K562 (cell line): ENCODE data around the gene TBC1D16. TPM values are rescaled to one million over a fixed set of nuclear protein-coding genes. Genes with fewer than 3 reads are reported as not detected.

Source experiments
- ATAC-seq: fragments of 200-7000 bp; cut with Tn5 transposase; 3 replicates; pipeline ENCODE4 v1.9.1; 2020; ENCODE audit warnings: moderate library complexity
- BruUV-seq: library from RNA; stranded (reverse); fragments of 400-500 nt; replicated peaks from 2 replicates; lab custom pipeline; 2021; lab: Mats Ljungman, UMichigan
- CTCF ChIA-PET: fragments of 300-600 bp; formaldehyde crosslinking; extraction: SDS; loops from one replicate; lab custom pipeline; 2021; ENCODE audit warnings: low intra/inter-chr PET ratio; lab: Yijun Ruan, JAX
- POLR2A ChIA-PET: fragments of 300-600, 350-650 bp; sonication (Branson Sonifier 250); formaldehyde crosslinking; extraction: SDS; loops from one replicate; lab custom pipeline; 2021; ENCODE audit warnings: antibody characterized with exemption, inconsistent platforms; lab: Yijun Ruan, JAX
- DNase-seq, 4 experiments: peaks; one replicate each; pipeline versions ENCODE4 v3.0.0 to v3.0.0-alpha.2; 2011 to 2018; ENCODE audit warnings: low spot score in 3 of 4, mixed read lengths in 3 of 4; ENCODE audit errors: extremely low read depth in 1 of 4
- FAIRE-seq: peaks from 2 replicates; lab custom pipeline; 2011; peaks lifted over from hg19 to GRCh38; lab: Jason Lieb, UNC
- H2AFZ ChIP-seq: 2 replicates; pipeline ENCODE4 v1.6.0; 2011; ENCODE audit warnings: low read depth, low read length, control low read depth, inconsistent platforms
- H3K27ac ChIP-seq: fragments of 200-600 bp; 3 replicates; pipeline ENCODE4 v1.8.0; 2011; ENCODE audit warnings: low read depth, mild to moderate bottlenecking, control low read depth, inconsistent platforms, low read length, moderate library complexity, mixed read lengths; ENCODE audit errors: extremely low read depth
- H3K27me3 ChIP-seq, 2 experiments: fragments of 300-600 bp in 1 of 2; 2 replicates in 1 of 2; 3 replicates in 1 of 2; pipeline versions ENCODE4 v1.6.0 to v1.8.0; 2011; ENCODE audit warnings: inconsistent platforms in 2 of 2, low read length in 2 of 2, mild to moderate bottlenecking in 1 of 2, mixed read lengths in 1 of 2, moderate library complexity in 1 of 2; ENCODE audit not compliant: control insufficient read depth in 2 of 2, insufficient read depth in 2 of 2
- H3K36me3 ChIP-seq: fragments of 300-600 bp; 3 replicates; pipeline ENCODE4 v1.8.0; 2011; ENCODE audit warnings: mild to moderate bottlenecking, low read length, inconsistent platforms; ENCODE audit not compliant: control insufficient read depth, insufficient read depth
- H3K4me1 ChIP-seq, 2 experiments: fragments of 200-600 bp in 1 of 2; replicated peaks in 1 of 2; 2 replicates in 1 of 2; 3 replicates in 1 of 2; pipeline versions ENCODE4 v1.5.1 to v1.8.0; 2011; ENCODE audit warnings: inconsistent platforms in 2 of 2, low read length in 2 of 2, mild to moderate bottlenecking in 1 of 2, mixed read lengths in 1 of 2, moderate library complexity in 1 of 2; ENCODE audit not compliant: control insufficient read depth in 2 of 2, insufficient read depth in 2 of 2
- H3K4me2 ChIP-seq: 2 replicates; pipeline ENCODE4 v1.6.1; 2011; ENCODE audit warnings: low read length, control low read depth, inconsistent platforms, mixed read lengths; ENCODE audit not compliant: insufficient read depth
- H3K4me3 ChIP-seq: fragments of 200-600 bp; sonication (generic), shearing (Covaris generic); 2 replicates; pipeline ENCODE4 v1.5.1; 2016; ENCODE audit warnings: control low read depth, inconsistent platforms
- H3K79me2 ChIP-seq: fragments of 200-600 bp; 3 replicates; pipeline ENCODE4 v1.8.0; 2011; ENCODE audit warnings: low read length, inconsistent platforms; ENCODE audit not compliant: control insufficient read depth, insufficient read depth
- H3K9ac ChIP-seq, 2 experiments: 2 replicates each; pipeline versions ENCODE4 v1.6.0 to v1.6.1; 2011; ENCODE audit warnings: low read depth in 2 of 2, low read length in 2 of 2, control low read depth in 1 of 2, inconsistent platforms in 1 of 2, mild to moderate bottlenecking in 1 of 2, mixed read lengths in 1 of 2; ENCODE audit not compliant: insufficient read depth in 1 of 2
- H3K9me1 ChIP-seq: one replicate; pipeline ENCODE4 v1.6.0; 2011; ENCODE audit warnings: inconsistent platforms, mild to moderate bottlenecking, low read length, moderate library complexity; ENCODE audit not compliant: control insufficient read depth, insufficient read depth
- H3K9me3 ChIP-seq: replicated peaks from 2 replicates; pipeline ENCODE4 v1.5.1; 2011; ENCODE audit warnings: low read depth, low read length, inconsistent platforms; ENCODE audit not compliant: control insufficient read depth, insufficient read depth
- H4K20me1 ChIP-seq: replicated peaks from 2 replicates; pipeline ENCODE4 v1.6.1; 2011; ENCODE audit warnings: low read length, inconsistent platforms, mixed read lengths; ENCODE audit not compliant: control insufficient read depth, insufficient read depth
- CC2D1A ChIP-seq: fragments of 450-650 bp; IDR thresholded peaks from 2 replicates; pipeline ENCODE4 v1.6.1; 2017; ENCODE audit warnings: mild to moderate bottlenecking
- ELF2 ChIP-seq: fragments of 250-450 bp; sonication (Bioruptor Pico); IDR thresholded peaks from 2 replicates; pipeline ENCODE4 v1.5.0; 2021; ENCODE audit warnings: mild to moderate bottlenecking
- FOXA1 ChIP-seq: fragments of 450-650 bp; IDR thresholded peaks from 2 replicates; pipeline ENCODE4 v1.6.1; 2016; ENCODE audit warnings: mild to moderate bottlenecking, borderline replicate concordance
- SMARCA4 ChIP-seq: fragments of 450-650 bp; IDR thresholded peaks from 2 replicates; pipeline ENCODE4 v1.6.1; 2016
- ZBTB49 ChIP-seq: sonication (generic); formaldehyde crosslinking; IDR thresholded peaks from 2 replicates; pipeline ENCODE4 v1.8.0; 2022; ENCODE audit warnings: missing genetic modification reagents, mild to moderate bottlenecking, borderline replicate concordance
- ZBTB9 ChIP-seq: fragments of 450-650 bp; formaldehyde crosslinking; IDR thresholded peaks from 2 replicates; pipeline ENCODE4 v1.4.0; 2020; ENCODE audit warnings: mild to moderate bottlenecking, moderate library complexity
- ZZZ3 ChIP-seq: fragments of 450-650 bp; IDR thresholded peaks from 2 replicates; pipeline ENCODE4 v1.6.1; 2016; ENCODE audit warnings: antibody characterized with exemption, mild to moderate bottlenecking, moderate library complexity
- WGBS: fragments of 100-300 bp; shearing (Covaris generic); methylation state at CpG from one replicate; pipeline ENCODE4 v1.1.6; 2016; ENCODE audit warnings: low coverage, mixed read lengths; ENCODE audit not compliant: insufficient coverage; ENCODE audit errors: missing lambda C conversion rate; 5-methylcytosine and 5-hydroxymethylcytosine counted together
- in situ Hi-C: fragments of 300-500 bp; cut with MboI; formaldehyde crosslinking; loops from 4 replicates; pipeline ENCODE4 v1.15.0; 2018; ENCODE audit warnings: inconsistent platforms, mixed read lengths
- intact Hi-C: fragments of 100-400 bp; cut with micrococcal nuclease; formaldehyde crosslinking; loops from 2 replicates; pipeline ENCODE4 v1.14.2; 2022
- polyA plus RNA-seq, 8 experiments: library from polyadenylated mRNA; depleted of rRNA in 4 of 8; stranded (reverse) in 5 of 8; unstranded in 3 of 8; fragments of >200 nt; fragmentation: Nextera tagmentation in 2 of 8; fragmentation: Illumina TruSeq in 1 of 8; extraction: Ambion mirVana in 2 of 8; extraction: Trizol in 1 of 8; gene quantifications; 2 replicates each; pipeline versions ENCODE4 v1.2.1 to v1.2.3, GENCODE V29; 2011 to 2014; ENCODE audit warnings: inconsistent platforms in 1 of 8, missing spikeins in 1 of 8
- total RNA-seq, 7 experiments: library from RNA; depleted of rRNA in 6 of 7; stranded (reverse); fragments of >200 nt in 6 of 7; fragmentation: Illumina TruSeq in 2 of 7; extraction: Trizol in 2 of 7; gene quantifications; 2 replicates each; pipeline versions ENCODE4 v1.2.1 to v1.2.3, GENCODE V29; 2011 to 2021; ENCODE audit warnings: low replicate concordance in 1 of 7

Gene TBC1D16
- total and polyA plus RNA-seq, 9 of the 15 experiments (the other 6 are each of a cell fraction or from before 2014, with no cell fraction given) = 0.01 to 0.20 (median 0.03) TPM; not detected in 1

GRCh38 chr17:79917902-79918484 lies 117.7 kb downstream of the TBC1D16 start:
- TF ChIP-seq FOXA1 (no peak), ZBTB49 (CRISPR knock-in tag) (no peak), ZBTB9 (CRISPR knock-in tag) (no peak), ELF2 (CRISPR knock-in tag) (no peak), SMARCA4 (no peak), CC2D1A (no peak), ZZZ3 (no peak)
- CTCF ChIA-PET = no interaction called here
- 21% methylated on average over 13 of the region's 14 CpGs for WGBS

More at GRCh38 chr17:79917902-79918484, 117.7 kb downstream of the TBC1D16 start:
- Histone ChIP-seq H4K20me1 (peaks cover 12% of the 10 kb centered on the region; the same call in 1 of the 2 replicates), H3K27ac (no peak overlapping the region), H2AFZ (no peak overlapping the region), H3K9me3 (no peaks in the 10 kb centered on the region), H3K9ac (no peak overlapping the region), H3K79me2 (no peaks in the 10 kb centered on the region), H3K36me3 (no peaks in the 10 kb centered on the region), H3K9me1 (no peaks in the 10 kb centered on the region), H3K4me1 (peaks cover 0 to 32% of the 10 kb centered on the region in 2 experiments; a peak in 2 of 5 replicates), H3K4me3 (no peak overlapping the region), H3K4me2 (no peak overlapping the region), H3K27me3 (peaks cover 5 to 66% of the 10 kb centered on the region in 2 experiments; a peak in 4 of 5 replicates)
- no peak for ATAC-seq
- no peak for DNase-seq
- intact Hi-C loops (loop anchor here (2.0 to 5.0 kb wide), 2 partner anchors 79 to 111 kb away; partner anchors contain the start of gene CBX4), in situ Hi-C loops (loop anchor here (10.0 kb wide), 1 partner anchor 173 kb away; no protein-coding TSS in a partner anchor)
- BruUV-seq = no TSS peak
- FAIRE-seq = no peak
- POLR2A ChIA-PET = interaction anchor here (2.9 kb wide), 1 partner anchor 82 kb away, joined by 10 read pairs; no protein-coding TSS in a partner anchor
